KMS-11 (cell line): ENCODE data around the gene ASB15.

Source experiments
- H2AFZ ChIP-seq: fragments of 200-600 bp; sonication (generic); 2 replicates; pipeline ENCODE4 v1.6.1; 2016; ENCODE audit warnings: antibody characterized with exemption, mixed run types, low read depth
- H3K27ac ChIP-seq: fragments of 200-600 bp; sonication (generic); 2 replicates; pipeline ENCODE4 v1.6.1; 2016; ENCODE audit warnings: mild to moderate bottlenecking, mixed run types
- H3K27me3 ChIP-seq: fragments of 200-600 bp; sonication (generic); 2 replicates; pipeline ENCODE4 v1.6.1; 2017; ENCODE audit warnings: mild to moderate bottlenecking, low read depth, mixed run types, moderate library complexity; ENCODE audit not compliant: insufficient read depth
- H3K36me3 ChIP-seq: fragments of 200-600 bp; sonication (generic); 2 replicates; pipeline ENCODE4 v1.6.1; 2017; ENCODE audit warnings: mild to moderate bottlenecking, mixed run types; ENCODE audit not compliant: insufficient read depth
- H3K4me1 ChIP-seq: fragments of 200-600 bp; sonication (generic); 2 replicates; pipeline ENCODE4 v1.6.1; 2016; ENCODE audit warnings: mild to moderate bottlenecking, low read depth, mixed run types; ENCODE audit not compliant: poor library complexity, severe bottlenecking
- H3K4me2 ChIP-seq: fragments of 200-600 bp; sonication (generic); 2 replicates; pipeline ENCODE4 v1.7.0; 2016; ENCODE audit warnings: mild to moderate bottlenecking, mixed run types
- H3K4me3 ChIP-seq: fragments of 200-600 bp; sonication (generic); IDR thresholded peaks from 2 replicates; pipeline ENCODE4 v1.6.1; 2017; ENCODE audit warnings: low read depth, low read length, mixed read lengths; ENCODE audit not compliant: insufficient read depth
- H3K79me2 ChIP-seq: fragments of 200-600 bp; sonication (generic); 2 replicates; pipeline ENCODE4 v1.6.1; 2016; ENCODE audit warnings: low read depth, mixed run types; ENCODE audit not compliant: insufficient read depth
- H3K9ac ChIP-seq: fragments of 200-600 bp; sonication (generic); 2 replicates; pipeline ENCODE4 v1.6.1; 2016; ENCODE audit warnings: mild to moderate bottlenecking, mixed run types
- H4K20me1 ChIP-seq: fragments of 200-600 bp; sonication (generic); 2 replicates; pipeline ENCODE4 v1.6.1; 2016; ENCODE audit warnings: mild to moderate bottlenecking, mixed run types; ENCODE audit not compliant: insufficient read depth
- TF ChIP-seq, protein P1 (sequence below): fragments of 200-600 bp; sonication (generic); conservative IDR thresholded peaks from 2 replicates; pipeline ENCODE4 v1.6.1; 2017; ENCODE audit warnings: low read depth, mild to moderate bottlenecking, antibody characterized with exemption, low read length, moderate library complexity, mixed read lengths

The ASB15 gene

DNA sequence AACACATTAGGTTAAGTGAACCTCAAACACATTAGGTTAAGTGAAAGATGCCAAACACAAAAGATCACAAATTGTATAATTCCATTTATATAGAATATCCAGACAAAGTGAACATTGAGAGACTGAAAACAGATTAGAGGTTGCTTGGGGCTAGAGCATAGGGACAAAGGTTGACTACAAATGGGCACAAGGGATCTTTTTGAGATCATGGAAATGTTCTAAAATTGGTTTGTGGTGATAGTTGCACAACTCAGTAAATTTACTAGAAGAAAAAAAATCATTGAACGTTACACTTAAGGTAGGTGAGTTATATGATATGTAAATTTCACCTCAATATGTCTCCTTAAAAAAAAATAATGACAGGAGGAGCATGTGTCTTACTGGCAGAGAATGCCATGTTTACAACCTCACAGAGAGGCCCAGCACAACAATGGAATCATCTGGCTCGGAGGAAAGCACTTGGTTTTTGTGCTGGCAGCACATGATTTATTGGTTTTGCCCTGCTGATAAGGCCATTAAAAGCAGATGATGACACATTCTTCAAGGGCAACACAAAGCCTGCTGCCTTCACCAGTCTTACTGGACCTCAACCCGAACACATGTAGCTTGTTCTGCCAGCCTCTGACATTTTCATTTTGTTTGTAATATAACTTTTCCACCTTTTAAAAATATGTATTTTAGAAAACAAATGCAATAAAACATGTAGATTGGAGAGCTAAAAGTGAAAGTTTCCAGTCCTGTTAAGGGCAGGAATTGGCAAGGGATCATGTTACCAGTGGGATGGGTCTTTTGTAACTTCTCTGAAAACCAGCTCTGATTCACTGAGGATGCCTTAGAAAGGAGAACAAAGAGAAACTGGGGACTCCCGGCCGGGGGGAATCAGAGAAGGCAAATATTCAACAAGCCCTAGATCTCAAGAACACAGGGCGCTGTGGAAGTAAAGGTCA lies 42.1 kb downstream of the ASB15 start:
- Histone ChIP-seq H3K4me3 (no peak overlapping the region), H2AFZ (no peak overlapping the region), H3K79me2 (no peaks in the 10 kb centered on the region), H3K4me2 (no peak overlapping the region), H3K9ac (no peak overlapping the region), H3K27ac (no peak overlapping the region), H4K20me1 (no peaks in the 10 kb centered on the region), H3K36me3 (no peaks in the 10 kb centered on the region), H3K4me1 (no peaks in the 10 kb centered on the region), H3K27me3 (no peaks in the 10 kb centered on the region)
- TF ChIP-seq, protein P1, sequence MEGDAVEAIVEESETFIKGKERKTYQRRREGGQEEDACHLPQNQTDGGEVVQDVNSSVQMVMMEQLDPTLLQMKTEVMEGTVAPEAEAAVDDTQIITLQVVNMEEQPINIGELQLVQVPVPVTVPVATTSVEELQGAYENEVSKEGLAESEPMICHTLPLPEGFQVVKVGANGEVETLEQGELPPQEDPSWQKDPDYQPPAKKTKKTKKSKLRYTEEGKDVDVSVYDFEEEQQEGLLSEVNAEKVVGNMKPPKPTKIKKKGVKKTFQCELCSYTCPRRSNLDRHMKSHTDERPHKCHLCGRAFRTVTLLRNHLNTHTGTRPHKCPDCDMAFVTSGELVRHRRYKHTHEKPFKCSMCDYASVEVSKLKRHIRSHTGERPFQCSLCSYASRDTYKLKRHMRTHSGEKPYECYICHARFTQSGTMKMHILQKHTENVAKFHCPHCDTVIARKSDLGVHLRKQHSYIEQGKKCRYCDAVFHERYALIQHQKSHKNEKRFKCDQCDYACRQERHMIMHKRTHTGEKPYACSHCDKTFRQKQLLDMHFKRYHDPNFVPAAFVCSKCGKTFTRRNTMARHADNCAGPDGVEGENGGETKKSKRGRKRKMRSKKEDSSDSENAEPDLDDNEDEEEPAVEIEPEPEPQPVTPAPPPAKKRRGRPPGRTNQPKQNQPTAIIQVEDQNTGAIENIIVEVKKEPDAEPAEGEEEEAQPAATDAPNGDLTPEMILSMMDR = no peak

DNA sequence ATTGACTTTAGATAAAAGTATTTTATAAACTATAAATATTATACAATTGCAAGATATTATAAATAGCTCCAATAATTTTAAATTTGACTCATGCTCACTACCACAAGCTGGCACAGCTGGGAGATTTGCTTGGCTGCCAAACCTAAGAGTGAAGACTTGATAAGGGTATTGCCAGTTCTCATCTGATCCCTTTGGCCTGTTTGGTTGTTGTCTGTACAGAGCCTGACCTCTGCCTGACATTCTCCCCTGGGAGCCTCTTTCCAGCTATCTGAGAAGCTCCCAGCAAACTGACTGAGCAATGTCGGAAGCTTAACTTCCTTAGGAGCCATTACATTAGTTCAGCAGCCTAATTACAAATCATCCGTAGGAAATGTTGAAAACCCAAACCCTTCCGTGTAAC lies 43.9 kb downstream of the ASB15 start:
- H4K20me1 ChIP-seq = no peaks in the 10 kb centered on the region
- H2AFZ ChIP-seq = no peak overlapping the region
- H3K4me2 ChIP-seq = no peak overlapping the region
- H3K79me2 ChIP-seq = no peaks in the 10 kb centered on the region
- H3K36me3 ChIP-seq = no peaks in the 10 kb centered on the region
- no peak overlapping the region for H3K4me3 ChIP-seq
- no peaks in the 10 kb centered on the region for H3K4me1 ChIP-seq
- TF ChIP-seq, protein P1 = no peak
- H3K27ac ChIP-seq = no peak overlapping the region
- H3K9ac ChIP-seq = no peak overlapping the region
- H3K27me3 ChIP-seq = no peaks in the 10 kb centered on the region

DNA sequence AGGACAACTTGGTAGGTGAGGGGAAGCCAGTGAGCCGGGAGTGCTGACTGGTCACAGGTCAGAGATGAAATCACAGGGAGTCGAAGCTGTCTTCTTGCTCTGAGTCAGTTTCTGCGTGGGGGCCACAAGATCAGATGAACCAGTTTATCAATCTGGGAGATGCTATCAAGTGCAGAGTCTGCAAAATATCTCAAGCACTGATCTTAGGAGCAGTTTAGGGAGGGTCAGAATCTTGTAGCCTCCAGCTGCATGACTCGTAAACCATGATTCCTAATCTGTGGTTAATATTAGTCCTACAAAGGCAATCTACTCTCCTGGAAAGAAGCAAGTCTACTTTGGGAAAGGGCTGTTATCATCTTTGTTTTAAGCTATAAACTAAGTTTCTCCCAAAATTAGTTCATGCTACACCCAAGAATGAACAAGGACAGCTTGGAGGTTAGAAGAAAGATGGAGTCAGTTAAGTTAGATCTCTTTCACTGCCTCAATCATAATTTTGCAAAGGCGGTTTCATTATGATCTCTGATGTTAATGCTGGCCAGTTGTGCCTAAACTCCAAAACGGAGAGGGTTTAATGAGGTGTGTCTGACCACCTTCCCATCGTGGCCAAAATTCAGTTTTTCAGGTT lies 45.6 kb downstream of the ASB15 start:
- no peak overlapping the region for H3K9ac ChIP-seq
- no peaks in the 10 kb centered on the region for H3K36me3 ChIP-seq
- H4K20me1 ChIP-seq = no peaks in the 10 kb centered on the region
- no peak overlapping the region for H2AFZ ChIP-seq
- H3K27me3 ChIP-seq = no peaks in the 10 kb centered on the region
- TF ChIP-seq, protein P1 = no peak
- H3K4me3 ChIP-seq = no peak overlapping the region
- H3K79me2 ChIP-seq = no peaks in the 10 kb centered on the region
- no peak overlapping the region for H3K4me2 ChIP-seq
- H3K27ac ChIP-seq = no peak overlapping the region
- no peaks in the 10 kb centered on the region for H3K4me1 ChIP-seq

DNA sequence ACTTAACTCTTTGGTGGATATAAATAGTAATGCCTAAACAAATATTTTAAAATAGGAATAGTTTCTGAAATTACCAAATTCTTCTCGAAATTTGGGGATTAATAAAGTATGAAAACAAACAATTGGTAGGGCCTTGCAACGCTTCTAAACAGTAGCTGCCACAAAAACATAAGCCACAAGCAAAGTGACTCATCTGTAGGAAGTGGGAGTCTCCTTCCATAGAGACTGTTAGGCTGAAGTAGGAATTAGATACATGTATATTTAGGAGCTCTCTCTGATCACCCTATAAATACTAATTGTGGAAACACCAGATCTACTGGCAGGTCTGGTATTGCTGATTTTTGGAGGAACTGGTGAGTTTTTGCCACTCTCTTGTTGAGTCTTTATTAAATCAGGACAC lies 48.3 kb downstream of the ASB15 start:
- Histone ChIP-seq H2AFZ (no peak overlapping the region), H3K4me2 (no peak overlapping the region), H3K27me3 (no peaks in the 10 kb centered on the region), H4K20me1 (no peaks in the 10 kb centered on the region), H3K79me2 (no peaks in the 10 kb centered on the region), H3K4me3 (no peak overlapping the region), H3K4me1 (no peaks in the 10 kb centered on the region), H3K36me3 (no peaks in the 10 kb centered on the region), H3K9ac (no peak overlapping the region), H3K27ac (no peak overlapping the region)
- TF ChIP-seq, protein P1 = no peak
